Keratinocyte (primary cell): ENCODE results near the gene DENND1C. TPM values are rescaled to one million over a fixed set of nuclear protein-coding genes. Genes with fewer than 3 reads are reported as not detected.

Source experiments
- DNase-seq: peaks from one replicate; pipeline ENCODE4 v3.0.0-alpha.2; 2011; ENCODE audit warnings: low read depth, missing footprints, low spot score
- FAIRE-seq: peaks from 2 replicates; lab custom pipeline; 2011; peaks lifted over from hg19 to GRCh38; lab: Jason Lieb, UNC
- H2AFZ ChIP-seq: 2 replicates; pipeline ENCODE4 v1.6.0; 2012; ENCODE audit warnings: low read length, control low read depth, inconsistent platforms; ENCODE audit not compliant: control insufficient read depth
- H3K27ac ChIP-seq: 2 replicates; pipeline ENCODE4 v1.5.1; 2011; ENCODE audit warnings: low read length; ENCODE audit not compliant: control insufficient read depth, insufficient read depth
- H3K27me3 ChIP-seq: 3 replicates; pipeline ENCODE4 v1.6.0; 2011; ENCODE audit warnings: low read length; ENCODE audit not compliant: control insufficient read depth, insufficient read depth; ENCODE audit errors: extremely low read depth
- H3K36me3 ChIP-seq, 2 experiments: 2 replicates in 1 of 2; 3 replicates in 1 of 2; pipeline ENCODE4 v1.5.1; 2011; ENCODE audit warnings: low read length in 2 of 2, mild to moderate bottlenecking in 1 of 2; ENCODE audit not compliant: control insufficient read depth in 2 of 2, insufficient read depth in 2 of 2; ENCODE audit errors: extremely low read depth in 1 of 2
- H3K4me1 ChIP-seq: 3 replicates; pipeline ENCODE4 v1.5.1; 2011; ENCODE audit warnings: low read length; ENCODE audit not compliant: control insufficient read depth, insufficient read depth; ENCODE audit errors: extremely low read depth
- H3K4me2 ChIP-seq: 3 replicates; pipeline ENCODE4 v1.6.0; 2011; ENCODE audit warnings: low read depth, low read length; ENCODE audit not compliant: control insufficient read depth, insufficient read depth; ENCODE audit errors: extremely low read depth
- H3K4me3 ChIP-seq, 3 experiments: fragments of 200-600 bp in 1 of 3; sonication (generic) in 1 of 3; 2 replicates in 2 of 3; 3 replicates in 1 of 3; pipeline ENCODE4 v1.5.1; 2011 to 2016; ENCODE audit warnings: low read length in 3 of 3, mild to moderate bottlenecking in 3 of 3, control low read depth in 2 of 3, inconsistent platforms in 1 of 3, low read depth in 1 of 3, mixed read lengths in 1 of 3, mixed run types in 1 of 3, moderate library complexity in 1 of 3; ENCODE audit not compliant: control insufficient read depth in 2 of 3, insufficient read depth in 2 of 3; ENCODE audit errors: extremely low read depth in 1 of 3
- H3K79me2 ChIP-seq: 2 replicates; pipeline ENCODE4 v1.6.0; 2012; ENCODE audit warnings: low read length; ENCODE audit not compliant: control insufficient read depth, insufficient read depth
- H3K9ac ChIP-seq: 3 replicates; pipeline ENCODE4 v1.6.0; 2011; ENCODE audit warnings: low read length; ENCODE audit not compliant: control insufficient read depth, insufficient read depth; ENCODE audit errors: extremely low read depth
- H3K9me1 ChIP-seq: 3 replicates; pipeline ENCODE4 v1.6.0; 2011; ENCODE audit warnings: low read length; ENCODE audit not compliant: control insufficient read depth, insufficient read depth; ENCODE audit errors: extremely low read depth
- H3K9me3 ChIP-seq: 2 replicates; pipeline ENCODE4 v1.5.1; 2012; ENCODE audit warnings: low read depth, low read length; ENCODE audit not compliant: control insufficient read depth
- H4K20me1 ChIP-seq: 3 replicates; pipeline ENCODE4 v1.6.0; 2011; ENCODE audit warnings: low read length; ENCODE audit not compliant: control insufficient read depth, insufficient read depth; ENCODE audit errors: extremely low read depth
- EZH2 ChIP-seq: IDR thresholded peaks from one replicate; pipeline ENCODE4 v1.6.1; 2012; ENCODE audit warnings: inconsistent platforms, mild to moderate bottlenecking, low read length, moderate library complexity
- dilution Hi-C: fragments of 300-500 bp; cut with MboI; formaldehyde crosslinking; loops from one replicate; pipeline ENCODE4 v1.7.0; 2020; ENCODE audit warnings: low sequenced_read_pairs; ENCODE audit not compliant: extremely low pct_ligation_motif_present
- polyA plus RNA-seq, 5 experiments: library from polyadenylated mRNA; depleted of rRNA in 3 of 5; stranded (reverse) in 3 of 5; stranded (forward) in 1 of 5; unstranded in 1 of 5; fragments of >200 nt; gene quantifications; 1 replicate in 1 of 5; 2 replicates in 3 of 5; 3 replicates in 1 of 5; pipeline versions ENCODE4 v1.2.1 to v1.2.3, GENCODE V29; 2011 to 2012; ENCODE audit warnings: missing spikeins in 2 of 5, low read depth in 1 of 5, low replicate concordance in 1 of 5
- TF ChIP-seq, protein P1 (sequence below), 3 experiments: IDR thresholded peaks in 1 of 3; conservative IDR thresholded peaks in 1 of 3; optimal IDR thresholded peaks in 1 of 3; 2 replicates in 2 of 3; 3 replicates in 1 of 3; pipeline versions ENCODE3 to v1.5.1; 2011; ENCODE audit warnings: low read length in 3 of 3, mild to moderate bottlenecking in 3 of 3, moderate library complexity in 2 of 3, control low read depth in 1 of 3, inconsistent platforms in 1 of 3; ENCODE audit not compliant: insufficient read depth in 2 of 3; ENCODE audit errors: extremely low read depth in 1 of 3

DENND1C gene
- polyA plus RNA-seq, 1 donor (not counting 4 experiments of a cell fraction or from before 2014, with no cell fraction given) = 0.09 TPM

DNA sequence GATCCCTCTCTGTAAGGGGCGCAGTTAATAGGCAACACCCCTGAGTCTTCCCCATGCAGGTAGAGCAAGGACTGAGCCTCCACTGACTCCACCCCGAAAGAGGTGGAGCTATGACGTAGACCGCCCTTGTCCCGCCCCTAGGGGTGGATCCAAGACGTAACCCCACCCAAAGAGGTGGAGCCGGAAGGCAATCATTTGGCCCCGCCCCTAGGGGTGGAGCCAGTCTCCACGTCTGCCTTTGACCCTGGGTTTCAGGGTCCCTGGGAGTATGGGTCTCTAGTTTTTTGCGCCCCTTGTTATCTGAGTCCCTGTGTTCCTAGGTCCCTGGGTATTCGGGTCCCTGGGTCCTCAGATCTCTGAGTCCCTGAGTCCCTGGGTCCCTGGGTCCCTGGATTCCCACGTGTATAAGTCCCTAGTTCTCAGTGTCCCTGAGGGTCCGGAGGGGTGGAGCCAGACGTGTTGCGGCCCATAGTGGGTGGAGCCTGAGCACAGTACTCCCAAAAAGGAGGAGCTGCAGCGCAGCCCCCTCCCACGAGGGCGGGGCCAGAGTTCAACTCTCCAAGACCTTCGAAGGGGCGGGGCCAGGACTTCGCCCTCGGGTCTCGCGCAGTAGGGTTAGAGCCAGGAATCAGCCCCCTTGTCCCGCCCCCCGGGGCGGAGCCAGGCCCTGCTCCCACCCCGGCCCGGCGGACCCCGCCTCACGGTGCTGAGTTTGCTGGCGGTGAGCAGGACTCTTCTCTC lies 5.3 kb downstream of the DENND1C start:
- Histone ChIP-seq H4K20me1 (no peaks in the 10 kb centered on the region), H3K79me2 (no peaks in the 10 kb centered on the region), H3K27ac (no peak overlapping the region), H3K9me3 (no peaks in the 10 kb centered on the region), H3K4me1 (peaks cover 5% of the 10 kb centered on the region), H3K4me3 (peak overlapping the region; percentile 23 to 69 (median 40)), H3K27me3 (peaks cover 12% of the 10 kb centered on the region), H3K9me1 (no peaks in the 10 kb centered on the region), H3K9ac (peak overlapping the region; percentile 22), H2AFZ (peak overlapping the region; percentile 69), H3K36me3 (no peaks in the 10 kb centered on the region), H3K4me2 (peak overlapping the region; percentile 75)
- no peak for DNase-seq
- TF ChIP-seq, protein P1, sequence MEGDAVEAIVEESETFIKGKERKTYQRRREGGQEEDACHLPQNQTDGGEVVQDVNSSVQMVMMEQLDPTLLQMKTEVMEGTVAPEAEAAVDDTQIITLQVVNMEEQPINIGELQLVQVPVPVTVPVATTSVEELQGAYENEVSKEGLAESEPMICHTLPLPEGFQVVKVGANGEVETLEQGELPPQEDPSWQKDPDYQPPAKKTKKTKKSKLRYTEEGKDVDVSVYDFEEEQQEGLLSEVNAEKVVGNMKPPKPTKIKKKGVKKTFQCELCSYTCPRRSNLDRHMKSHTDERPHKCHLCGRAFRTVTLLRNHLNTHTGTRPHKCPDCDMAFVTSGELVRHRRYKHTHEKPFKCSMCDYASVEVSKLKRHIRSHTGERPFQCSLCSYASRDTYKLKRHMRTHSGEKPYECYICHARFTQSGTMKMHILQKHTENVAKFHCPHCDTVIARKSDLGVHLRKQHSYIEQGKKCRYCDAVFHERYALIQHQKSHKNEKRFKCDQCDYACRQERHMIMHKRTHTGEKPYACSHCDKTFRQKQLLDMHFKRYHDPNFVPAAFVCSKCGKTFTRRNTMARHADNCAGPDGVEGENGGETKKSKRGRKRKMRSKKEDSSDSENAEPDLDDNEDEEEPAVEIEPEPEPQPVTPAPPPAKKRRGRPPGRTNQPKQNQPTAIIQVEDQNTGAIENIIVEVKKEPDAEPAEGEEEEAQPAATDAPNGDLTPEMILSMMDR (optimal IDR thresholded peaks at IDR 0.05 in 1 of 3, IDR thresholded peaks at IDR 0.05 in 1 of 3, conservative IDR thresholded peaks at IDR 0.05 in 1 of 3; ENCODE audit: extremely low read depth in 1 of 3, insufficient read depth in 2 of 3, low read length in 3 of 3) = no peak
- no peak for TF ChIP-seq EZH2
- dilution Hi-C loops = no loop called here
- FAIRE-seq = peak; percentile 86

DNA sequence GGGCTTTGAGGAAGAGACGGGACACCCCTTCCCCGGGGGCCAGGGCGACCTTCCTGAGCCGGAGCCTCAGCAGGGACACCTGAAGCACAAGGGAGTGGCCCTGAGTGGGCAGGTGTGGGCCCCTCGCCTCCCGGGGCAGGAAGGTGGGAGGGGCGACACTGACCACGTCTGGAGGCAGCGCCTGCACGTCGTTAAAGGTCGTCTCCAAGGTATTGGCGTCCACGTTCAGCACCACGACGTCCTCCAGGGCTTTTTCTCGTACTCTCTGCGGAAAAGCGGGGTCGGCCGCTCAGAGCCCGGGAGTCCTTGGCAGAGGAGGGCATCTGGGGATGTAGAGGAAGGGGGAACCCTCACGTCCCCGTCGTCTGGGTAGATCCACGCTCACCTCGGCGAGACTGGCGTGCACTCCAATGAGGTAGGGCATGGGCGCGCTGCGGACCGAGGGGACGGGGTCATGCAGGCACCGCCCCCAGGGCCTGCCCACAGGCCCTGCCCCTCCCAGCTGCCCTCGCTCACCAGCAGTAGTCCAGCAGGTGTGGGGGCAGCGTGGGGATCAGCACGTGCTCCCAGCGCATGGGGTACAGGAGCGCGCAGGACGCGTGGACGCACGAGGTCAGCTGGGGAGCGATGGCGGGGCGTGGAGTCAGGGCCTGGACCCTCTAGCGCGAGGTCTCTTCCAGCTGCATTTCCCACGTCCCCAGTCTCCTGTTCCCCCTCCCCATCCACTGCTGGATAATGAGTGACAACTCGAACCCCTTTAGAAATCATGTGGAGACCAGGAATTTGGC lies 6.1 kb downstream of the DENND1C start:
- peak overlapping the region; percentile 75 for H3K4me2 ChIP-seq
- H3K27ac ChIP-seq = no peak overlapping the region
- FAIRE-seq = no peak
- no peaks in the 10 kb centered on the region for H3K9me1 ChIP-seq
- dilution Hi-C loops = no loop called here
- H3K4me3 ChIP-seq = peak overlapping the region in 1 of 3 experiments; percentile 69
- H3K4me1 ChIP-seq = peaks cover 5% of the 10 kb centered on the region
- no peaks in the 10 kb centered on the region for H3K36me3 ChIP-seq
- H2AFZ ChIP-seq = peak overlapping the region; percentile 37
- no peak overlapping the region for H3K9ac ChIP-seq
- TF ChIP-seq EZH2 = peak; percentile 64
- TF ChIP-seq, protein P1 (optimal IDR thresholded peaks at IDR 0.05 in 1 of 3, IDR thresholded peaks at IDR 0.05 in 1 of 3, conservative IDR thresholded peaks at IDR 0.05 in 1 of 3; ENCODE audit: extremely low read depth in 1 of 3, insufficient read depth in 2 of 3, low read length in 3 of 3) = no peak
- no peaks in the 10 kb centered on the region for H3K79me2 ChIP-seq
- no peaks in the 10 kb centered on the region for H4K20me1 ChIP-seq
- H3K9me3 ChIP-seq = no peaks in the 10 kb centered on the region
- DNase-seq = no peak
- H3K27me3 ChIP-seq = peaks cover 12% of the 10 kb centered on the region
